ENCODE data around the gene LRFN2.
A peak's percentile ranks its signal among the peaks of the same experiment; 100 is the strongest.

Gene LRFN2

GRCh38 chr6:40585651-40586269 is 1.4 kb downstream of the LRFN2 start:
- peak; percentile 26 for DNase-seq

- peak; percentile 16 for DNase-seq
Measured at GRCh38 chr6:40585223-40585622, 1.9 kb downstream of the LRFN2 start.

DNA sequence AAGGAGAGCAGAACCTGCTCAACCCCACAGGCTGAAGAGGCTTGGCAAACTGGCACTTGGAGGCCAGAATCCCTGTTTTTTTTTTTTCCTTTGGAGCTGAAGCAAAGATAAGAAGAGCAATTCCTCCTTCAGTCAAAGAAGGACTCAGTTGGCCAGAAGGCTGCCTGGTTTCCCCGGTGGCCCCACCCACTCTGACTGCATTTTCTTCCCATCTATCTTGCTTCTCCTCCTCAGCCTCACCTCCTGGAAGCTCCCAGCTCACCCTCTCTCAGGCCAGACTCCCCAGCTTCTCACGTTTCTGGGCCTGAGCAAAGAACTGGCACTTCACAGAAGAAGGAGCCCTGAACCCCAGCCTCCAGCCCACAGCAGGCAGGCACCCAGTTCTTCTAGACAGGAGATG is 2.4 kb downstream of the LRFN2 start:
- DNase-seq, result no peak

DNA sequence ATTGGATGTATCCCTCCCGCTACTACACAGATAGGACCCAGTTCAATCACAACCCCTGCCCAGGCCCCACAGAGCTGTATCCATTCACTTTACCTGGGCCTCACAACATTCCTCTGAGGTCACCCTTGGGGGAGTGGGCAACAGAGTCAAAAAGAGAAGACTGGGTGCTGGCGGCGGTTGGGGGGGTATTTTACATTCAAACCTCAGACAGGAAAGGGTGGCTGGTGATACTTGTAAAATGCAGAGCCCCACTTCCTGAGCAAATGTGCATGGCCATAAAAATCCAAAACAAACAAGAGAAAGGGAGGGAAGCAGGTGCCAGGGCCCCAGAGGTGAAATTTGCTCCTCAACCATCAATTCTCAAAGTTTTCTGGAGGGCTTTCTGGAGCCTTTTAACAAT is 3.5 kb downstream of the LRFN2 start:
- no peak for DNase-seq

GRCh38 chr6:40582892-40583291 is 4.3 kb downstream of the LRFN2 start:
- DNase-seq, result no peak

- DNase-seq, result no peak
Measured at GRCh38 chr6:40579101-40579500, 8.1 kb downstream of the LRFN2 start.

DNA sequence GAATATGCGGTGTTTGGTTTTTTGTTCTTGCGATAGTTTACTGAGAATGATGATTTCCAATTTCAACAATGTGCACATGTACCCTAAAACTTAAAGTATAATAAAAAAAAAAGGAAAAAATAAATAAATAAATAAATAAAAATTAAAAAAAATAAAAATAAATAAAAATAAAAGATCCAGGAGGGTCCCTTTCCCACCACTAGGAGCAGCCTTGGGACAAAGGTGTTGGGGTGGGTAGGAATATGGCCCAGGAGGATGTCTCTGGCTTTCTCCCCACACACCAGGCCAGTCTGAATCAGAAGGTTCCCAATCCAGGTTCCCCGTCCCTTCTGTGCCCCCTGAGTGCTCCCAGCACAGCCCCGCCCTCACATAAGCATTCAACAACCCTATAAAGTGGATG is 9.5 kb downstream of the LRFN2 start:
- DNase-seq, result no peak

GRCh38 chr6:40573221-40573620 is 13.9 kb downstream of the LRFN2 start:
- no peak for DNase-seq

GRCh38 chr6:40569162-40569910 is 17.8 kb downstream of the LRFN2 start:
- DNase-seq, result no peak

DNA sequence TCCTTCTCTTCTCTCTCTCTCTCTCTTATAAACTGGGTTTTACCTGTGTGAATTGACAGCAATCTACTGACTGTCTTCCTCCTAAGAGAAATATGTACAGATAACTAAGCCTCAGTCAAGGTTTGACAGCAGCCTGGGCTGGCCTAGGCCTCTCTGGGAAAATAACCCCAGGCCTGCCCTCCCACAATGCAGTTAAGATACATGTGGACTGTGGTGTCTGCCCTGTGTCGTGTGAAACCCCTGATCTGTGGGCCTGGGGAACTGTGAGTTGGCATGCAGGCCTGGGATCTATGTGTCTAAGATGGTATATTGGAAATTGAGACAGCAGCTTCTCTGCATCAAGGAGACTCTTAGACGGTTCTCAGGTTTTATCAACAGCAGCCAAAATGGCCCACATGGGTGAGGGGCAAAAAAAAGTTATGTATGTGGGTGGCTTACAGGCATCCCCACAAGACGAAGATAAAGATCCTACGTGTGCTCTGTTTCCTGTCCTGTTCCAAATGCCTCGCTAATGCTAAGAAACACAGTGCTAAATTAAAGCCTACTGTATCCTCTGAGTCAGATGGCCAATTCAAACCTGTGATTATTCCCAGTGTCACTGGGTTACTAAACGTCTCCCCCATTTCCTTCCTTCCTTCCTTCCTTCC is 19.0 kb downstream of the LRFN2 start:
- no peak for DNase-seq

- DNase-seq, result no peak
Measured at GRCh38 chr6:40563111-40563510, 24.1 kb downstream of the LRFN2 start.

GRCh38 chr6:40559056-40559455 is 28.1 kb downstream of the LRFN2 start:
- DNase-seq, result no peak

DNA sequence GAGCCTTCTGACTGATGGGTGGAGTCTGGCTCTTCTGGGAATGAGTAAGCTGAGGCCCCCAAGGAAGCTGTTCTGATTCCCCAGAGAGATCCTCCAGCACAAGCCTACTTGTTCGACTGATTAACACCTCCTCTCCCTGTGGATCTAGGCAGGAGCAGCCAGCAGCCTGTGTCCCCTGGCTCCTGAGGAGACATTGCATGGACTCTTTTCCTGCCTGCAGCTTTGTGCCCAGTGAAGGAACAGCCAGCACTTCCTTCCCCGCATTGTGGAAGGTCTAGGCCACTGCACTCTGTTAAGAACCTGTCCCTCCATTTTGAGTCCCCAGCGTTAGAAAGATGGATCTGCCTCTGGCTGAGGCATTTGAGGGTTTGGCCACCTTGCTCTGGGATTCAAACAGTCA is 29.1 kb downstream of the LRFN2 start:
- no peak for DNase-seq

DNA sequence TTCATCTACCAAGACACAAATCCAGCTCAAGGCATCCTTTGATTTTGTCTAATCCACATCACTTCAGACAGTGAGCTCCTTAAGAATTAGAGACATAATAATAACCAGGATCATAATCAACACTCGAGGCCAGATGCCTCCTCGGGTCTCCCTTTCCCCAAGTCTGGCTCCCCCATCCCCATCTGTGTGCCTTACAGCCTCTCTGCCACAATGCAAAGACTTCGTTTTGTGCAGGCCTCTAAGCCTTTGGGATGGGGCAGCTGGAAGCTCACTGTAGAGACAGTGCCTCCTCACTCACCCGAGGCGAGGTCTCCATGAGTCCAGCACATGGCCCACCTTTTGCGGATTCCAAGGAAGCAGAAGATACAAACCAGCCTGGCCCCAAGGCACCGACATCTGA is 30.3 kb downstream of the LRFN2 start:
- DNase-seq, result no peak

GRCh38 chr6:40556023-40556422 is 31.1 kb downstream of the LRFN2 start:
- DNase-seq, result no peak

DNA sequence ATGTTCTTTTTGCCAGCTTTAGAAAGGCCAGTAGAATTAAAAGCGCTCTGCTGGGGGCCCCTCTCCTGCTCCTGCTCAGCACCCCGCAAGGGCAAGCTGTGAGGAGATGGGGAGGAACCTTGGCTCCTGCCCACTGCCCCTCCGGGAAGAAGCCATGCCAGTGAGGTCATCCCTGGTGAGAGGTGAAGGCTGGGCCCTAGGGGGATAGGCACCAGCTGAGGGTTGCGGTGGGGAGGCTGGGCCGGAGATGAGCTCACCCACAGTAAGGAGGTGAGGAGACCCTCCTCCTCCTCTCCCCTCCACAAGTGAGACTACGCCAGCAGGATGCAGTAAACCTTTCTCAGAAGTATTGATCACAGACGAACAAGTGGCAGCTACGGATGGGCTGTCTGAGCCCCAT is 32.1 kb downstream of the LRFN2 start:
- no peak for DNase-seq

DNA sequence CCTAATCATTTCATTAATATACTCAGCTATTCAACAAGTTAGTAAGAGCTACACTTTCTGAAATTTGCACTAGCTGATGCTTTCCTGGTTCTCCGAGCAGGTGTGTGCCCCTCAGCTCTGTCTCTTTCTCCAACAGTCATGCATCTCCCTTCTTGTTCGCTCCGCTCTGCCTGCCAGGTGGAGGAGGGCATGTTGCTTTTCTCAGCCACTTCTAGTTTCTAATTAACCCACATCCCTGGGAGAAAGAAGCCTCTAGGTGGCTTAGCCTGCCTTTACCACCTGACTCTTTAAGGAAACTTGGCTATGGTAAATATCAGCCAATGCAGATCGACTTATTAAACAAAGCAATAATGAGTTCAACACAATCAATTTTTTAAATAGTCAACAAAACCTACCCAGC is 34.2 kb downstream of the LRFN2 start:
- no peak for DNase-seq

DNA sequence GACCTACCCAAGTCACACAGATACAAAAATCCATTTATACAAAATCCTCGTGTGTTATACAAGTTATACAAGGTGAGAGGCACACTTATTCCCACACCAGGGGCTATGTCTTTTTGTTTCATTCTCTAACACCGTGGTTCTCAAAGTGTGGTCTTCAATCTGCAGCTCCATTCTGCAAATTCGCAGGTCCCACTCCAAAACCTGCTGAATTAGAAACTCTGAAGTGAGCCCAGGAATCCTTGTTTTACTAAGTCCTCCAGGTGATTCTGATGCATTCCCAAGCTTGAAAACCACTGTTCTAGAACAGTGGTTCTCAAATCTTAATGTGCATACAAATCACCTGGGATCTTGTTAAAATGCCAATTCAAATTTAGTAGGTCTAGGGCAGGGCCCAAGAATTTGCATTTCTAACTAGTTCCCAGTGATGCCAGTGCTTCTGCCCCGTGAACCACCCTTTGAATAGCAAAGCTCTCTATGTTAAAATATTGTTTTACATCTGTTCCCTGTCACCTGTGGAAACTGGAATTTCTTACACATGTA is 35.1 kb downstream of the LRFN2 start:
- no peak for DNase-seq

GRCh38 chr6:40550202-40551101 is 36.7 kb downstream of the LRFN2 start:
- DNase-seq, result no peak

DNA sequence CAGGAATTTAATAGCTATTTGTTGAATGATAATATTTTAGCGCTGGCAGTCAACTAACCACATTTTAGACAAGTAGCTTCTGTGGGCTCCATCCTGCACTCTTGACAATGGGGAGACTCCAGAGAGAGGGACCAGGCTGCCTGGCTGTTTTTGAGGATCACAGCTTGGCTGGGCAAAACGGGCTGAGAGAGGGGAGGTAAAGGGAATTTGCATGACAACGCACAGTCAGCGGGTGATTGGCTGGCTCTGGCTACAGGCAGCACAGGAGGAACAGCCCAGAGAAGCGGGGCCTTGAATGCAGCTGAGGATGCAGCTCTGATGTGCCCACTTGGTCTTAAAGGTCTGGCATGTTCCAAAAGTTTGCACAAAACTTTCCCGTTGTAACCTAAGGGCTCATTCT is 41.2 kb downstream of the LRFN2 start:
- DNase-seq, result no peak

DNA sequence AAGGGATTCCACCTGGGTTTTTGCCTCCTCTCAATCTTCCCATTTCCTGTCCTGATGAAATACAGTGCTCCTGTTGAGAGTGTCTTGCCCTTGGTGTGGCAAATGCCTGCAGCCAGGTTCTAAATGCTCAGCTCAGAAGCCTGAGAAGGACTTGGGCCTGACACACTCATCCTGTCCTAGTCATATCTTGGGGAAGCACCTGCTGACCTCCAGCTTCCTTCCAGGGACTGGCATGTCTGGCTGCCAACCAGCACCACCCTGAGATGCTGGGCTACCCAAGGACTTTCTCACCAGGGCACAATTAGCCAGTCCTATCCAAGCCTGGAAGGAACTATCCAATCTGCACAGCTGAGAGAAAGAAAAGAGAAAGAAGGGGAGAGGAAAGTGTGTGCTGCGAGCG is 43.4 kb downstream of the LRFN2 start:
- no peak for DNase-seq

- DNase-seq, result no peak
Measured at GRCh38 chr6:40543146-40543545, 44.0 kb downstream of the LRFN2 start.

GRCh38 chr6:40542175-40542764 is 44.9 kb downstream of the LRFN2 start:
- no peak for DNase-seq
